ENCODE results near the gene AHR. TPM values are rescaled to one million over a fixed set of nuclear protein-coding genes. Genes with fewer than 3 reads are reported as not detected.
A peak's percentile ranks its signal among the peaks of the same experiment; 100 is the strongest.

Gene AHR
- total RNA-seq, 3 donors from 2014 or later = 103 to 349 (median 146) TPM

DNA sequence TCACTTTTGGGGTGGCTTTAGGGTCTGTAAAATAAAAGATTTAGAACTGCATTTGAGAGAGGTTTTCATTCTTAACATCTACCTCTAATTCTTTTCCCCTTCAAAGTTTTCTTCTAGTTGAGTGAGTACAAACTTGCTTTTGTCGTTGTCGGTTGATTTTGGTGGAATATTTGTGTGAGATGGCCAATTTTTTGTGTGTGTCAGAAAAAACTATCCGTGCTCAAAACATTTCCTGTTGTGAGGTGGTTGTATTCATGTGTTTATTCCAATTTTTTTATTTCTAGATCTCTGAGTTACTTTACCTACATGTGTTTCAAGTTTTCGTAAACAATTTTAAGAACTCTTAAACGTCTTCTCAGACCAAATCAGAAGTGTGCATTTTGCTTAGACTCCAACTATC, 1.6 kb downstream of the AHR start:
- no peak for DNase-seq (ENCODE audit: low spot score in 2 of 2)
- TF ChIP-seq POLR2A (IDR thresholded peaks at IDR 0.05) (no peak), POLR2AphosphoS5 (IDR thresholded peaks at IDR 0.05) (no peak), CTCF (IDR thresholded peaks at IDR 0.05) (no peak)
- Histone ChIP-seq H3K9me3 (no peaks in the 10 kb centered on the region), H3K4me1 (no peaks in the 10 kb centered on the region), H3K4me3 (peak overlapping the region; percentile 91 to 100 (median 93)), H3K27me3 (no peaks in the 10 kb centered on the region), H3K36me3 (no peaks in the 10 kb centered on the region), H3K27ac (peak overlapping the region; percentile 95 to 98)
- intact Hi-C loops (cut with DNase I; ENCODE audit: low total_unique reads) = no loop called here

DNA sequence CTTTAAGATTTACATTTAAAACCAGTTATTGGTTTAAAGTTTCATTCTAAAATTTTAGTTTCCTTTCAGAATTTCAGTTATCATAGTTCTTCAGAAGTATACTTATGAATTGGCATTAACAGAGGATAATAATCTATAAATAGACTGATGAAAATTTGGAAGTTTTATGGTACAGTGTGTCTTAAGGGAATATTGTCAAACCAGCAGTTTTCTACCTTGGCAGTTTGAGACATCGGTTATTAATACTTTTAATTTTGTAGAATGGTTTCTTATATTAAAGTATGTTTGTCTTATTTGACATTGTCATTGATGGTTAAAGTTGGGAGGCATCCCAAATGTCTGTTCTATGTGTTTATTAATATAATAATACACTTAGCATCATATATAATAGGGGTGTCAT, 2.0 kb downstream of the AHR start:
- peak overlapping the region in 1 of 2 donors; percentile 98 for H3K27ac ChIP-seq
- TF ChIP-seq CTCF (IDR thresholded peaks at IDR 0.05) = no peak
- no peak for TF ChIP-seq POLR2AphosphoS5 (IDR thresholded peaks at IDR 0.05)
- TF ChIP-seq POLR2A (IDR thresholded peaks at IDR 0.05) = no peak
- no peaks in the 10 kb centered on the region for H3K27me3 ChIP-seq
- intact Hi-C loops (cut with DNase I; ENCODE audit: low total_unique reads) = no loop called here
- peak overlapping the region; percentile 91 to 100 (median 93) for H3K4me3 ChIP-seq
- H3K9me3 ChIP-seq = no peaks in the 10 kb centered on the region
- H3K4me1 ChIP-seq = no peaks in the 10 kb centered on the region
- DNase-seq (ENCODE audit: low spot score in 2 of 2) = no peak
- H3K36me3 ChIP-seq = no peaks in the 10 kb centered on the region

DNA sequence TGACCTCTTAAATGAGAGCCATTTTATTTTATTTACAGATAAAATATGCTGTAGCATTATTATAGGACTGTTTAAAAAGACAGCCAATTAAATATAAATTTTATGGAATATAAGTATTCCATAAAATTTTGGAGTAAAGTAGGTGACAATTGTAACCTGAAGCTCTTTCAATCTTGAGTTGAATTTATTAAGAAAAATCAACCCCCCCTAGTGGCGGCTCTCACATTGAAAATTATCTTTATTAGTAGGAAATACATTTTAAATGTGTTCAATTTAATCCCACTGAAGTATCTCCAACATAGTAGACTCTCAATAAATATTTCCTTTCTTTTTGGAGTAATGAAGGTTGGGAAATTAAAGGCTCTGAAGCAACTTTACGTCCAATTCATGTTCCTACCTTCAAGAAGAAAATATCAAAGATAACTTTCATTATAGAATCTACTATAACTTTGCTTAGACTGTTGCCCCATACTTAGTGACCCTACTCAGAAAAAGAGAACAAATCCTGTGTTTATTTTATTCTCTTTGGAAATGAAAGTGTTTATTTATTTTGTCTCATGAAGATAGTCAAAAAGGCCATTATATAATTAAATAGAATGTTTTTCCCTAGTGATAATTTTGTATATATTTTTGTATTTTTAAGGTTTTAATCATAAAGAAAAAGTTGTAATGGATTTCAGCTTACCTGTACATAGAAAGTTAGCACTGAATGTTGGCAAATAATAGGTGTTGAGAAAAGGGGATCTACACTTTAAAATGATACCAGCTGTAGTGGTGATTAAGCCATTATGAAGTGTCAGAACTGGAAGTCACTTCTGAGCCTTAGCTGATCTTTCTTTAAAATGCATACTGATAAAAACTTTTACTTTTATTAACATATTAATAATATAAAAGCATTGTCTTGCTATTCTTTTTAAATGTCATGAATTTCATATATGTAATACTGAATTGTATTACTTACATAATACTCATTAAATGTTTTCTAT, 3.3 kb downstream of the AHR start:
- DNase-seq (ENCODE audit: low spot score in 2 of 2) = no peak
- peaks cover 2% of the 10 kb centered on the region in 2 donors for H3K4me1 ChIP-seq
- intact Hi-C loops (cut with DNase I; ENCODE audit: low total_unique reads) = no loop called here
- TF ChIP-seq CTCF (IDR thresholded peaks at IDR 0.05) (peak; percentile 51 to 80 (median 64)), POLR2AphosphoS5 (IDR thresholded peaks at IDR 0.05) (no peak), POLR2A (IDR thresholded peaks at IDR 0.05) (no peak)
- H3K4me3 ChIP-seq = peak overlapping the region; percentile 91 to 100 (median 93)
- no peaks in the 10 kb centered on the region for H3K27me3 ChIP-seq
- peak overlapping the region; percentile 52 to 98 for H3K27ac ChIP-seq
- no peaks in the 10 kb centered on the region for H3K36me3 ChIP-seq
- H3K9me3 ChIP-seq = no peaks in the 10 kb centered on the region

GRCh38 chr7:17302575-17303142, 4.2 kb downstream of the AHR start:
- H3K4me1 ChIP-seq = peaks cover 4 to 8% of the 10 kb centered on the region in 2 donors
- intact Hi-C loops (cut with DNase I; ENCODE audit: low total_unique reads) = no loop called here
- no peak for DNase-seq (ENCODE audit: low spot score in 2 of 2)
- H3K4me3 ChIP-seq = peak overlapping the region; percentile 26 to 100 (median 91)
- H3K36me3 ChIP-seq = no peaks in the 10 kb centered on the region
- H3K27ac ChIP-seq = peak overlapping the region in 1 of 2 donors; percentile 98
- no peaks in the 10 kb centered on the region for H3K27me3 ChIP-seq
- TF ChIP-seq POLR2A (IDR thresholded peaks at IDR 0.05) (no peak), CTCF (IDR thresholded peaks at IDR 0.05) (peak in 1 of 3 donors; percentile 22)
- no peaks in the 10 kb centered on the region for H3K9me3 ChIP-seq

GRCh38 chr7:17304926-17305325, 6.5 kb downstream of the AHR start:
- Histone ChIP-seq H3K4me1 (peaks cover 4 to 11% of the 10 kb centered on the region in 2 donors), H3K4me3 (peak overlapping the region; percentile 2 to 50 (median 31)), H3K27me3 (no peaks in the 10 kb centered on the region), H3K36me3 (no peaks in the 10 kb centered on the region), H3K27ac (peak overlapping the region; percentile 85 to 98), H3K9me3 (no peaks in the 10 kb centered on the region)
- no peak for DNase-seq (ENCODE audit: low spot score in 2 of 2)
- TF ChIP-seq POLR2AphosphoS5 (IDR thresholded peaks at IDR 0.05) (peak in 1 of 3 donors; percentile 25), POLR2A (IDR thresholded peaks at IDR 0.05) (no peak)
- intact Hi-C loops (cut with DNase I; ENCODE audit: low total_unique reads) = no loop called here
